ENCODE data around the gene SNX24.

- TF ChIP-seq CTCF (tag by site-specific recombination; IDR thresholded peaks at IDR 0.05), result no peak
- no peak for TF ChIP-seq SCRT2 (tag by site-specific recombination; IDR thresholded peaks at IDR 0.05)
- no peak for TF ChIP-seq ZNF645 (tag by site-specific recombination; IDR thresholded peaks at IDR 0.05)
- TF ChIP-seq ZNF121 (tag by site-specific recombination; IDR thresholded peaks at IDR 0.05), result no peak
- no peak for TF ChIP-seq HOXA7 (CRISPR knock-in tag; IDR thresholded peaks at IDR 0.05; ENCODE audit: borderline replicate concordance)
- no peak for TF ChIP-seq REST (tag by site-specific recombination; IDR thresholded peaks at IDR 0.05)
- TF ChIP-seq PATZ1 (tag by site-specific recombination; IDR thresholded peaks at IDR 0.05), result no peak
Observed at GRCh38 chr5:122858451-122858850, 13.0 kb downstream of the SNX24 start.

Measured in HEK293 (cell line).